ENCODE measurements around the gene TCAP.

Gene TCAP

DNA sequence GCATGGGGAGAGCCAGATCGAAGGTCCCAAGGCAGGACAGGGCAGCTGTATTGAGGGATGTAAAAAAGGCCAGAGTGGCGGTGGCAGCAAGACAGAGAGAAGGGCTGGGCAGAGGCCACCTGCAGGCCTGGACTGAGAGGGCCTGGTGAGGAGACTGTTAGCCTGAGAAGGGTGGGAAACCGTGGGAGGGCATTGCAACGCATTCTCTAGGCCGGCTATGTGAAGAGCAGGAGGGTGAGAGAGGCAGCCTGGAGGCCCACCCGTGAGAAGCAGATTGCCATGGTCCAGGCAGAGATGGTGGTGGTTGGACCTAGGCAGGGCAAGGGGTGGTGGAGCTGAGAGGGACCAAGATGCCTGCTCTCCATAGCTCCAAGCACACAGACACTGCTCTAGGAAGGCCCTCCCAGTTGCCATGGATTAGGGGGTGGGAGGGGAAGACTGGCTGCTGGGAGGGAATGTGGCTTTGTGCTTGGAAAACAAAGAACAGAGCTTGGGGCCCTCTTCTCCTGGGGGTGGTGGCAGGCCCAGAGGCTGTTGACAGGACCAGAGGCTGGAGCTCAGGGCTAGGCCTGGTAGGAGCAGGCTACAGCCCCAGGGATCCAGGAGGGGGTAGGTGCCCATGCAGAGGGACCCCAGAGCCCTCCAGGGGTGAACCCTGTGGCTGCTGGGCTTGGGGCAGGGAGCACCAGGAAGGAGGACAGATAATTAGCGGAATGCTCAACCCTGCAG, 12.4 kb upstream of the TCAP start:
- Histone ChIP-seq H3K27me3 (ENCODE audit: low read length) (no peaks in the 10 kb centered on the region), H3K9me2 (replicated peaks; ENCODE audit: insufficient read depth, low read length) (no peaks in the 10 kb centered on the region), H3F3A (ENCODE audit: insufficient read depth) (no peaks in the 10 kb centered on the region), H3K27ac (ENCODE audit: low read depth, low read length) (no peak overlapping the region), H3K9me3 (ENCODE audit: insufficient read depth, low read length) (no peaks in the 10 kb centered on the region), H3K36me3 (ENCODE audit: low read length) (no peaks in the 10 kb centered on the region), H3K79me2 (ENCODE audit: insufficient read depth, low read length) (no peaks in the 10 kb centered on the region), H3K4me3 (ENCODE audit: insufficient read depth, low read length, poor library complexity, severe bottlenecking) (no peak overlapping the region), H2AFZ (ENCODE audit: low read depth, low read length, severe bottlenecking) (no peak overlapping the region), H3K4me2 (ENCODE audit: low read depth, low read length, poor library complexity, severe bottlenecking) (no peak overlapping the region), H4K20me1 (ENCODE audit: low read depth, low read length) (no peaks in the 10 kb centered on the region), H3K9ac (ENCODE audit: low read length) (no peak overlapping the region)
- TF ChIP-seq EZH2phosphoT487 (conservative IDR thresholded peaks at IDR 0.05; ENCODE audit: low read length), result no peak
- TF ChIP-seq CTCF (IDR thresholded peaks at IDR 0.05; ENCODE audit: insufficient read depth, low read length, poor library complexity, severe bottlenecking), result no peak

- no peak overlapping the region for H3K4me2 ChIP-seq (ENCODE audit: low read depth, low read length, poor library complexity, severe bottlenecking)
These were observed 11.9 kb upstream of the TCAP start for GRCh38 chr17:39653316-39653661.

DNA sequence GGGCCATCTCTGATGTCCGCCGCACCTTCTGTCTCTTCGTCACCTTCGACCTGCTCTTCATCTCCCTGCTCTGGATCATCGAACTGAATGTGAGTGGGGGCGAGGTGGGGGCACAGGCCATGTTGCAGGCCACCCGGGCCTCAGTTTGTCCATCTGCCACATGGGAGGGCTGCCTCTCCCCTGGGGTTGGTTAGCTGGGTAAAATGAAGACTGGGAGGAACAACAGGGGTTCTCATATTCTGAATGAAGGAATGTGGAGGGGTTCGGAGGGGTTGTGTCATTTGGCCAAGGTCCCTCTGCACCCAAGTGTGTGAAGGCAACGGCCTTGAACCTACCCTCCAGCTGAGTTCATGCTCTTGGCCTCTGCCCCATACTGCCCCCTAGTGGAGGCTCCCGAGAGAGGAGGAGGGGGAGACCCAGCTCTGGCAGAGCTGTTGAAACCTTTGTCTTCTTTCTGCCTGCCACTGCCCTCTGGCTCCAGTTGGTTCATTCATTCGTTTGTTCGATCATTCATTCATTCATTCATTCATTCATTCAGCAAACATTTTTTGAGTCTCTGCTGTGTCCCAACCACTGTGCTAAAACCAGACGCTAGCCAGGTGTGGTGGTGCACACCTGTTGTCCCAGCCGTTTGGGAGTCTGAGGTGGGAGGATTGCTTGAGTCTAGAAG, 11.4 kb upstream of the TCAP start:
- no peaks in the 10 kb centered on the region for H4K20me1 ChIP-seq (ENCODE audit: low read depth, low read length)
- H3K9ac ChIP-seq (ENCODE audit: low read length), result no peak overlapping the region
- H3K36me3 ChIP-seq (ENCODE audit: low read length), result no peaks in the 10 kb centered on the region
- no peaks in the 10 kb centered on the region for H3K27me3 ChIP-seq (ENCODE audit: low read length)
- H3K4me2 ChIP-seq (ENCODE audit: low read depth, low read length, poor library complexity, severe bottlenecking), result no peak overlapping the region
- no peak overlapping the region for H3K4me3 ChIP-seq (ENCODE audit: insufficient read depth, low read length, poor library complexity, severe bottlenecking)
- no peak overlapping the region for H3K27ac ChIP-seq (ENCODE audit: low read depth, low read length)
- no peaks in the 10 kb centered on the region for H3K9me3 ChIP-seq (ENCODE audit: insufficient read depth, low read length)
- TF ChIP-seq CTCF (IDR thresholded peaks at IDR 0.05; ENCODE audit: insufficient read depth, low read length, poor library complexity, severe bottlenecking) (peak; percentile 96), EZH2phosphoT487 (conservative IDR thresholded peaks at IDR 0.05; ENCODE audit: low read length) (no peak)
- H3F3A ChIP-seq (ENCODE audit: insufficient read depth), result no peaks in the 10 kb centered on the region
- no peaks in the 10 kb centered on the region for H3K9me2 ChIP-seq (replicated peaks; ENCODE audit: insufficient read depth, low read length)
- H3K79me2 ChIP-seq (ENCODE audit: insufficient read depth, low read length), result no peaks in the 10 kb centered on the region
- no peak overlapping the region for H2AFZ ChIP-seq (ENCODE audit: low read depth, low read length, severe bottlenecking)

More at GRCh38 chr17:39653316-39653661, 11.9 kb upstream of the TCAP start:
- no peak overlapping the region for H3K27ac ChIP-seq (ENCODE audit: low read depth, low read length)
- H3K36me3 ChIP-seq (ENCODE audit: low read length), result no peaks in the 10 kb centered on the region
- no peak for TF ChIP-seq CTCF (IDR thresholded peaks at IDR 0.05; ENCODE audit: insufficient read depth, low read length, poor library complexity, severe bottlenecking)
- TF ChIP-seq EZH2phosphoT487 (conservative IDR thresholded peaks at IDR 0.05; ENCODE audit: low read length), result no peak
- H3K27me3 ChIP-seq (ENCODE audit: low read length), result no peaks in the 10 kb centered on the region
- no peak overlapping the region for H3K4me3 ChIP-seq (ENCODE audit: insufficient read depth, low read length, poor library complexity, severe bottlenecking)
- H3F3A ChIP-seq (ENCODE audit: insufficient read depth), result no peaks in the 10 kb centered on the region
- no peaks in the 10 kb centered on the region for H3K79me2 ChIP-seq (ENCODE audit: insufficient read depth, low read length)
- H3K9me3 ChIP-seq (ENCODE audit: insufficient read depth, low read length), result no peaks in the 10 kb centered on the region
- no peak overlapping the region for H2AFZ ChIP-seq (ENCODE audit: low read depth, low read length, severe bottlenecking)
- no peaks in the 10 kb centered on the region for H4K20me1 ChIP-seq (ENCODE audit: low read depth, low read length)
- H3K9ac ChIP-seq (ENCODE audit: low read length), result no peak overlapping the region
- H3K9me2 ChIP-seq (replicated peaks; ENCODE audit: insufficient read depth, low read length), result no peaks in the 10 kb centered on the region

Measured in SU-DHL-6 (cell line).